ENCODE measurements around the gene KMT2B. TPM values are rescaled to one million over a fixed set of nuclear protein-coding genes. Genes with fewer than 3 reads are reported as not detected.

KMT2B gene
- total and polyA plus RNA-seq, 9 of the 15 experiments (the other 6 are each of a cell fraction or from before 2014, with no cell fraction given), result 0.63 to 43.9 (median 8.1) TPM

DNA sequence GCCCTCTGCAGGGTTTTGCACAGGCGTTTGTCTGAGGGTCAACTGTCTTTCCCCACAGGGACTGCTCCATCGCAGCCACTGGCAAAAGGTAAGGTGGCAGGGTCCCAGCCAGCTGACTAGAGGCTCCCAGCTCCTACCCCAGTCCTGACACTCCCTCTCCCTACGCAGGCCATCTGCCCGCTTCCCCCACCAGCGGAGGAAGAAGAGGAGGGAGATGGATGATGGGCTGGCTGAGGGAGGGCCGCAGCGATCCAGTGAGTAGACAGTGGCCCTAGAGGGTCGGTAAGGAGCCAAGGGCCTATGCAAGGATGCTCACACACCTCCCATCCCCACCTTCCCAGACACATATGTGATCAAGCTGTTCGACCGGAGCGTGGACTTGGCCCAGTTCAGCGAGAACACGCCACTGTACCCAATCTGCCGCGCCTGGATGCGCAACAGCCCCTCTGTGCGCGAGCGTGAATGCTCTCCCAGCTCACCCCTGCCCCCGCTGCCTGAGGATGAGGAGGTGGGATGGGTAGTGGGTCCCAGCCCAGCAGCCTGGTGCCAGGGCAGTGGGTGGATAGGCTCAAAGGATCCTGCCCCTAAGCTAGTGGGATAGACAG lies 35.0 kb downstream of the KMT2B start:
- peaks cover 7% of the 10 kb centered on the region; the same call in 2 of the 3 replicates for H3K79me2 ChIP-seq (ENCODE audit: control insufficient read depth, insufficient read depth, low read length)
- DNase-seq (ENCODE audit: extremely low read depth in 1 of 4, low spot score in 3 of 4), result no peak
- no peaks in the 10 kb centered on the region for H3K9me3 ChIP-seq (replicated peaks; ENCODE audit: control insufficient read depth, insufficient read depth, low read depth, low read length)
- 74% methylated on average over 8 of the region's 20 CpGs for WGBS (ENCODE audit: insufficient coverage, low coverage, missing lambda C conversion rate)
- no peaks in the 10 kb centered on the region for H4K20me1 ChIP-seq (replicated peaks; ENCODE audit: control insufficient read depth, insufficient read depth, low read length)
- BruUV-seq (replicated peaks), result no TSS peak
- H2AFZ ChIP-seq (ENCODE audit: low read depth, low read length), result no peak overlapping the region
- intact Hi-C loops (cut with micrococcal nuclease), result no loop called here
- 0 out of 4 replicates have a peak overlapping the region, but pooled peaks of 1 of the 2 experiments have one; percentile 11 for H3K9ac ChIP-seq (ENCODE audit: insufficient read depth in 1 of 2, low read depth in 2 of 2, low read length in 2 of 2)
- H3K27ac ChIP-seq (ENCODE audit: extremely low read depth, low read depth, low read length), result no peak overlapping the region; the same call in 2 of the 3 replicates
- H3K36me3 ChIP-seq (ENCODE audit: control insufficient read depth, insufficient read depth, low read length), result peaks cover 23% of the 10 kb centered on the region; the same call in 1 of the 3 replicates
- no peak overlapping the region for H3K4me3 ChIP-seq
- no peak overlapping the region for H3K4me2 ChIP-seq (ENCODE audit: insufficient read depth, low read length)
- H3K4me1 ChIP-seq (replicated peaks in 1 of 2; ENCODE audit: control insufficient read depth in 2 of 2, insufficient read depth in 2 of 2, low read length in 2 of 2), result peaks cover 12 to 40% of the 10 kb centered on the region in 2 experiments; a peak in 4 of 5 replicates
- no peak for FAIRE-seq
- ATAC-seq, result no peak
- in situ Hi-C loops (cut with MboI), result no loop called here
- no peaks in the 10 kb centered on the region for H3K9me1 ChIP-seq (ENCODE audit: control insufficient read depth, insufficient read depth, low read length)
- POLR2A ChIA-PET, result no interaction called here
- CTCF ChIA-PET (ENCODE audit: low intra/inter-chr PET ratio), result no interaction called here
- H3K27me3 ChIP-seq (ENCODE audit: control insufficient read depth in 2 of 2, insufficient read depth in 2 of 2, low read length in 2 of 2), result no peaks in the 10 kb centered on the region
- no peak for TF ChIP-seq HDAC1 (IDR thresholded peaks at IDR 0.05)
- TF ChIP-seq RBM39 (optimal IDR thresholded peaks at IDR 0.05; ENCODE audit: low read depth, low read length), result no peak
- TF ChIP-seq ATF3 (IDR thresholded peaks at IDR 0.05), result no peak
- no peak for TF ChIP-seq ATF3 (CRISPR knock-in tag; conservative IDR thresholded peaks at IDR 0.05)
- TF ChIP-seq CHD7 (IDR thresholded peaks at IDR 0.05; ENCODE audit: low read depth, low read length), result no peak

Measured in K562 (cell line).